ENCODE data around the gene KPNA4.
A peak's percentile ranks its signal among the peaks of the same experiment; 100 is the strongest.

Gene KPNA4

GRCh38 chr3:160565442-160566403 lies at the start of gene KPNA4:
KPNA4 (minus strand) TSS chr3:160565571; CDS start chr3:160565282, 289 bp downstream.
- H3K27ac Mint-ChIP-seq = peak within 1 kb of the TSS; percentile 98 to 100 (median 98)
- peaks cover 59% of the 10 kb centered on the region for H3K36me3 Mint-ChIP-seq (ENCODE audit: low read depth)
- peaks cover 39% of the 10 kb centered on the region for H3K4me1 Mint-ChIP-seq
- peaks cover 14% of the 10 kb centered on the region for H3K9me3 Mint-ChIP-seq
- no peaks in the 10 kb centered on the region for H3K27me3 Mint-ChIP-seq (ENCODE audit: low read depth)
- peak within 1 kb of the TSS; percentile 97 to 100 (median 99) for H3K4me3 Mint-ChIP-seq
- TF ChIP-seq CTCF (IDR thresholded peaks at IDR 0.05; ENCODE audit: unreplicated experiment in 3 of 3) = no peak

- H3K4me3 Mint-ChIP-seq = no peak overlapping the region
- peaks cover 5% of the 10 kb centered on the region for H3K27me3 Mint-ChIP-seq (ENCODE audit: low read depth)
- H3K36me3 Mint-ChIP-seq (ENCODE audit: low read depth) = no peaks in the 10 kb centered on the region
- no peak for TF ChIP-seq CTCF (IDR thresholded peaks at IDR 0.05; ENCODE audit: unreplicated experiment in 3 of 3)
- peaks cover 7% of the 10 kb centered on the region for H3K4me1 Mint-ChIP-seq
- H3K27ac Mint-ChIP-seq = no peak overlapping the region
- H3K9me3 Mint-ChIP-seq = no peaks in the 10 kb centered on the region
Measured at GRCh38 chr3:160613661-160614060, 48.3 kb upstream of the KPNA4 start.

- Mint-ChIP-seq H3K27me3 (ENCODE audit: low read depth) (no peaks in the 10 kb centered on the region), H3K4me3 (no peak overlapping the region), H3K27ac (no peak overlapping the region), H3K4me1 (no peaks in the 10 kb centered on the region), H3K9me3 (no peaks in the 10 kb centered on the region), H3K36me3 (ENCODE audit: low read depth) (no peaks in the 10 kb centered on the region)
- no peak for TF ChIP-seq CTCF (IDR thresholded peaks at IDR 0.05; ENCODE audit: unreplicated experiment in 3 of 3)
Measured at GRCh38 chr3:160612386-160613075, 47.2 kb upstream of the KPNA4 start.

GRCh38 chr3:160611141-160611540 lies 45.8 kb upstream of the KPNA4 start:
- H3K27ac Mint-ChIP-seq = no peak overlapping the region
- no peak overlapping the region for H3K4me3 Mint-ChIP-seq
- H3K9me3 Mint-ChIP-seq = no peaks in the 10 kb centered on the region
- H3K27me3 Mint-ChIP-seq (ENCODE audit: low read depth) = no peaks in the 10 kb centered on the region
- no peaks in the 10 kb centered on the region for H3K4me1 Mint-ChIP-seq
- no peak for TF ChIP-seq CTCF (IDR thresholded peaks at IDR 0.05; ENCODE audit: unreplicated experiment in 3 of 3)
- no peaks in the 10 kb centered on the region for H3K36me3 Mint-ChIP-seq (ENCODE audit: low read depth)

- H3K9me3 Mint-ChIP-seq = no peaks in the 10 kb centered on the region
- no peak overlapping the region for H3K27ac Mint-ChIP-seq
- no peaks in the 10 kb centered on the region for H3K4me1 Mint-ChIP-seq
- H3K36me3 Mint-ChIP-seq (ENCODE audit: low read depth) = no peaks in the 10 kb centered on the region
- no peak overlapping the region for H3K4me3 Mint-ChIP-seq
- TF ChIP-seq CTCF (IDR thresholded peaks at IDR 0.05; ENCODE audit: unreplicated experiment in 3 of 3) = no peak
- no peaks in the 10 kb centered on the region for H3K27me3 Mint-ChIP-seq (ENCODE audit: low read depth)
Measured at GRCh38 chr3:160608870-160609269, 43.5 kb upstream of the KPNA4 start.

Data from nephron (organoid).